Measurements from ENCODE around the gene SCARF1. TPM values are rescaled to one million over a fixed set of nuclear protein-coding genes. Genes with fewer than 3 reads are reported as not detected.

Gene SCARF1
- total RNA-seq, 3 donors from 2014 or later (not counting 1 experiment from before 2014, with no cell fraction given) = 0.59 to 3.1 (median 1.0) TPM

GRCh38 chr17:1648173-1648962 is 2.8 kb upstream of the SCARF1 start:
- Histone ChIP-seq H3K4me1 (ENCODE audit: control insufficient read depth, insufficient read depth, low read length) (peaks cover 48% of the 10 kb centered on the region), H3K36me3 (ENCODE audit: control insufficient read depth, insufficient read depth, low read length) (peaks cover 32% of the 10 kb centered on the region), H3K27ac (ENCODE audit: low read length) (peak overlapping the region; percentile 49), H3K27me3 (ENCODE audit: control insufficient read depth, insufficient read depth, low read length) (no peaks in the 10 kb centered on the region), H3K9me3 (ENCODE audit: control insufficient read depth, insufficient read depth, low read length) (no peaks in the 10 kb centered on the region), H3K4me3 (ENCODE audit: low read length) (peak overlapping the region; percentile 54)
- no peaks in the 10 kb centered on the region for H3K27me3 Mint-ChIP-seq (ENCODE audit: low read depth in 2 of 2)
- H3K4me1 Mint-ChIP-seq = peaks cover 0 to 13% of the 10 kb centered on the region in 2 donors
- H3K4me3 Mint-ChIP-seq = peak overlapping the region; percentile 83
- peak overlapping the region in 1 of 2 donors; percentile 64 for H3K27ac Mint-ChIP-seq
- H3K9me3 Mint-ChIP-seq = no peaks in the 10 kb centered on the region
- ATAC-seq = peak in 2 of 3 donors; percentile 3 to 11
- 7% methylated on average over 54 of the region's 54 CpGs for WGBS (ENCODE audit: insufficient coverage)
- intact Hi-C loops (cut with micrococcal nuclease) = no loop called here
- H3K36me3 Mint-ChIP-seq = peaks cover 3% of the 10 kb centered on the region
- TF ChIP-seq CTCF (IDR thresholded peaks at IDR 0.05) = no peak
- no peak for DNase-seq

- Mint-ChIP-seq H3K36me3 (no peaks in the 10 kb centered on the region), H3K9me3 (no peaks in the 10 kb centered on the region), H3K27me3 (ENCODE audit: low read depth in 2 of 2) (no peaks in the 10 kb centered on the region), H3K4me3 (peak overlapping the region; percentile 83), H3K4me1 (peaks cover 0 to 13% of the 10 kb centered on the region in 2 donors), H3K27ac (peak overlapping the region in 1 of 2 donors; percentile 53)
- H3K27ac ChIP-seq (ENCODE audit: low read length) = no peak overlapping the region
- H3K27me3 ChIP-seq (ENCODE audit: control insufficient read depth, insufficient read depth, low read length) = no peaks in the 10 kb centered on the region
- ATAC-seq = no peak
- intact Hi-C loops (cut with micrococcal nuclease) = no loop called here
- no peak for DNase-seq
- H3K9me3 ChIP-seq (ENCODE audit: control insufficient read depth, insufficient read depth, low read length) = no peaks in the 10 kb centered on the region
- H3K36me3 ChIP-seq (ENCODE audit: control insufficient read depth, insufficient read depth, low read length) = peaks cover 28% of the 10 kb centered on the region
- WGBS (ENCODE audit: insufficient coverage) = 85% methylated on average over 11 of the region's 11 CpGs
- TF ChIP-seq CTCF (IDR thresholded peaks at IDR 0.05) = no peak
- no peak overlapping the region for H3K4me3 ChIP-seq (ENCODE audit: low read length)
- peaks cover 48% of the 10 kb centered on the region for H3K4me1 ChIP-seq (ENCODE audit: control insufficient read depth, insufficient read depth, low read length)
Observed at GRCh38 chr17:1647802-1648171, 2.3 kb upstream of the SCARF1 start.

- intact Hi-C loops (cut with micrococcal nuclease) = no loop called here
- no peaks in the 10 kb centered on the region for H3K27me3 Mint-ChIP-seq (ENCODE audit: low read depth in 2 of 2)
- 92% methylated on average over 12 of the region's 13 CpGs for WGBS (ENCODE audit: insufficient coverage)
- no peak for ATAC-seq
- H3K27ac ChIP-seq (ENCODE audit: low read length) = no peak overlapping the region
- no peak overlapping the region for H3K4me3 ChIP-seq (ENCODE audit: low read length)
- TF ChIP-seq CTCF (IDR thresholded peaks at IDR 0.05) = no peak
- H3K9me3 ChIP-seq (ENCODE audit: control insufficient read depth, insufficient read depth, low read length) = no peaks in the 10 kb centered on the region
- no peaks in the 10 kb centered on the region for H3K36me3 Mint-ChIP-seq
- DNase-seq = no peak
- no peaks in the 10 kb centered on the region for H3K9me3 Mint-ChIP-seq
- peaks cover 15% of the 10 kb centered on the region for H3K36me3 ChIP-seq (ENCODE audit: control insufficient read depth, insufficient read depth, low read length)
- peak overlapping the region; percentile 25 for H3K4me3 Mint-ChIP-seq
- H3K4me1 Mint-ChIP-seq = peaks cover 0 to 13% of the 10 kb centered on the region in 2 donors
- H3K27me3 ChIP-seq (ENCODE audit: control insufficient read depth, insufficient read depth, low read length) = no peaks in the 10 kb centered on the region
- peaks cover 48% of the 10 kb centered on the region for H3K4me1 ChIP-seq (ENCODE audit: control insufficient read depth, insufficient read depth, low read length)
- peak overlapping the region in 1 of 2 donors; percentile 40 for H3K27ac Mint-ChIP-seq
Observed at GRCh38 chr17:1646199-1646875, 805 bp upstream of the SCARF1 start.

Data from natural killer cell (primary cell).